PFSK-1 (cell line): ENCODE data around the gene CMIP.

ENCODE experiments used
- POLR2AphosphoS5 ChIP-seq: IDR thresholded peaks from 2 replicates; pipeline ENCODE4 v1.6.1; 2012; ENCODE audit warnings: low read depth, mild to moderate bottlenecking, control low read depth, low read length, moderate library complexity
- REST ChIP-seq, 2 experiments: IDR thresholded peaks; 2 replicates each; pipeline versions ENCODE4 v1.6.1 to v1.8.0; 2011 to 2012; ENCODE audit warnings: low read depth in 2 of 2, low read length in 2 of 2, control low read depth in 1 of 2, inconsistent platforms in 1 of 2, mild to moderate bottlenecking in 1 of 2, moderate library complexity in 1 of 2; ENCODE audit not compliant: insufficient read depth in 1 of 2
- TAF1 ChIP-seq: IDR thresholded peaks from 2 replicates; pipeline ENCODE4 v1.6.1; 2012; ENCODE audit warnings: low read length, control low read depth, borderline replicate concordance; ENCODE audit not compliant: insufficient read depth

DNA sequence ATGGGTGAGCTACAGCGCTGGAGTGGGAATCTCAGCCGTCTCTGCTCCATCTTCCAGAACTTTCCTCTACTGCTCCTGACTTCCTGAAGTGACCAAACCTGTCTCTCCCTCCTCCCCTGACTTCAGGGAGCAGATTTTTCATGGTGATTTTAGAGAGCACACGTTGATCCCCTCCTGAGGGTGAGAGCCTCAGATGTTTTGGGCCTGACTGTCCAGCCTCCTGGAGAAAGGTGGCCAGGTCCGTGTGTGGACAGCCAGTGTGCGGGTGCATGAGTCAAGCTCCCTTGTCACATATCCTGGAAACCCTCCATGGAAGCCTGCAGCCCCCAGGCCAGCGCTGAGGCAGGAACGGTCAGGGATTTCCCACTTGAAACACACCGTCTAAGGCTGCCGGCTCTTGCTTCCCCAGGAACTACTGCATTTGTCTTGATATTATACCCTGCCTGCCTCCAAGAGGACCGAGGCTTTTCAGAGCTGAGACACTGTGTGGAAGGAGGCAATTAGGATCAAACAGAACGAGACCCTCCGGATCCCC is 143.1 kb downstream of the CMIP start:
- TF ChIP-seq REST (IDR thresholded peaks at IDR 0.05; ENCODE audit: insufficient read depth in 1 of 2, low read depth in 2 of 2, low read length in 2 of 2) (no peak), POLR2AphosphoS5 (no peak), TAF1 (no peak)
